Activated gamma-delta T cell treated with anti-CD3 and anti-CD28 coated beads, Interleukin-2, amount 50 U/mL, for 16 hours (primary cell): ENCODE results near the gene ARL15.
A peak's percentile ranks its signal among the peaks of the same experiment; 100 is the strongest.

Source experiments
- DNase-seq: peaks from one replicate; pipeline ENCODE4 v3.0.0-alpha.2; 2020; ENCODE audit warnings: low read depth

The ARL15 gene

GRCh38 chr5:54243483-54244080 lies 66.8 kb downstream of the ARL15 start:
- DNase-seq = no peak

DNA sequence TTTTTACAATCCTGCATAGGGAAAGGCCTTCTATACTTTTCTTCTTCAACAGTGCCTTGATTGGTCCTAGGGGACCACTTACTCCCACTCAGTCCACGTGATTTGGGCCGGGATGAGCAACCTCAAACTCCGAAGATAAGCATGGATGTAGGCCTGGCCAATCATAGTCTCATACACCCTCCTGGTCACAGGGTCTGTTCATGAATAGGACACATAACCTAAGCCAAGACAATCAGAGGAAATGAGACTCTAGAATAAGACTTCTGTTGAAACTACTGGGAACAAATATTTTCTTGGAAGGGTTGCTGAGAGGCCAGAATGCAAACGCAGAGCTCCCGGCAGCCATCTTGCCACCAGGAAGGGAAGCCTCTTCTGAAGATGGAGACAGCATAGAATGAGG lies 68.1 kb downstream of the ARL15 start:
- no peak for DNase-seq

DNA sequence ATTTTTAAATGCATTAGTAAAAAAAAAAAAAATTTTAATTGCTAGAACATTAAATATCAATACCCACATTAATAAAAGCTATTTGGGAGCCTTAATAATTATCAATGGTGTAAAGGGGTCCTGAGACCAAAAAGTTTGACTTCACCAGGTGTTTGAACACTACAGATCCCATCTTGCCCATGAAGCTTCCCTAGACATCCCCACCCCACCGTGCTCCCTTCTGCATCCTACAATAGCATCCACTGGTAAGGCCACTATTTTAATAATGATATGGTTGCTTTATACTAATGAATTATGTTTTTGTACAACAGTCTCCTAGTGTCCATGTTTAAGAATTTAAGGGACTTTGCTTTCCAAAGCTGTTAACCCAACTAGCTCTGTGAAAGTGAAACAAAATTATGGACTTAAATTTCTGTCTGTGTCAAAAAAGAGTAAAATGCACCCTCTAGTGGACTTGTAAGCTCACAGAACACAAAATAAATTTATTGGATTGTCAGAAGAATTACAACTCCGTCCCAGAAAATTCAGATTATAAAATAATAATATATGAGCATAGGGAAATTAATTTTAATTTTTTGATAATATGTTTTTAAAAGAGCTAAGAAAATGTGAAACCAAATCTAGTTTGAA lies 76.0 kb downstream of the ARL15 start:
- no peak for DNase-seq

- DNase-seq = no peak
Measured at GRCh38 chr5:54230936-54231685, 79.3 kb downstream of the ARL15 start.

DNA sequence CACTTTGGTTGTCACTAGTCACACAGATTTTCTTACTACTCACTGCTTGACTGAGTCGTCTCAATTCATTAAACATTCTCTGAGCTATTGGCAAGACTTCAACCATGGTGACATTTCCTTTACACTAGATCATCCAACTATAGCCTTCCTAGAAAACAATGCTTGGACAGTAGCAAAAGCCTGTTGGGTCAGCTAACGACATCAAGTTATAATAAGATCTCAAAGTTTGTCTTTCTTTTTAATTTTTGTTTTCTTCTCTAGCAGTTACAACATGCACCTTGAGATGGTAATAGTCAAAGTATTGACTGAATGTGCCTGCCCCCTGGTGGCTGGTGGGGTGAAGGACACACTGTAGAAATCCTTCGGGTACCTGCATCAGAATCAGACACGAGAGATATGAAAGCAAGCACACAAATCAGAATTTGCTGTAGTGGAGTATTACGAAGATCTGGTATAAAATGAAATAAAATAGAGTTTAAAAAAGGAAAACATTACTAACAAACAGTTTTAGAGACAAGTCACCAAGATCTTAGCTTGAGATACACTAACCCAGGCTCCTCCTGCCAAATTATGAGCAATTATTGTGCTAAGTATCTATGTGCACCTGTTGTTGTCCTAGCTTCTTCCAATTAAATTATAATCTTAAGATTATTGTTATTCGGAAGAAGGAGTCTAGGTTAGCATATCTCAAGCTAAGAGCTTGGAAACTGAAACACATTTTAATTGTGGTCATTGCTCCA lies 81.2 kb downstream of the ARL15 start:
- peak; percentile 49 for DNase-seq

DNA sequence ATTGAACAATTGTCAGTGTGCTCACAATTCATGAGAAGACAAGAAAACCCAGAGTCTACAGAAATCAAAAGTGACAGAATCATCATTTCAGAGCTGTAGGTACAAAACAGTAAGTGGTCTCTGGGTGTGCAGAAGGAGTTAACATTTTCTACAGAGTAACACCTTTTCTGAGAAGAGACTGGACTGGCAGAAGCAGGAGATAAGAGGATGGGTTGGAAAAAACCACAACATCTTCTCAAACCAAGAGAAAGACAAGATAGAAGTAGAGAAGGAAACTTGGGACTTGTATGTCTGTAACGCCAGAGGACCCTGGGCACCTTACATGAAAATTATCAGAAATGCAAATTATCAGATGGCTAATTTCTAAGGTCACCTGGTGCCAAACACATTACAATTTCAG lies 82.6 kb downstream of the ARL15 start:
- DNase-seq = no peak

GRCh38 chr5:54227109-54227508 lies 83.3 kb downstream of the ARL15 start:
- no peak for DNase-seq

- DNase-seq = no peak
Measured at GRCh38 chr5:54226215-54226614, 84.2 kb downstream of the ARL15 start.

DNA sequence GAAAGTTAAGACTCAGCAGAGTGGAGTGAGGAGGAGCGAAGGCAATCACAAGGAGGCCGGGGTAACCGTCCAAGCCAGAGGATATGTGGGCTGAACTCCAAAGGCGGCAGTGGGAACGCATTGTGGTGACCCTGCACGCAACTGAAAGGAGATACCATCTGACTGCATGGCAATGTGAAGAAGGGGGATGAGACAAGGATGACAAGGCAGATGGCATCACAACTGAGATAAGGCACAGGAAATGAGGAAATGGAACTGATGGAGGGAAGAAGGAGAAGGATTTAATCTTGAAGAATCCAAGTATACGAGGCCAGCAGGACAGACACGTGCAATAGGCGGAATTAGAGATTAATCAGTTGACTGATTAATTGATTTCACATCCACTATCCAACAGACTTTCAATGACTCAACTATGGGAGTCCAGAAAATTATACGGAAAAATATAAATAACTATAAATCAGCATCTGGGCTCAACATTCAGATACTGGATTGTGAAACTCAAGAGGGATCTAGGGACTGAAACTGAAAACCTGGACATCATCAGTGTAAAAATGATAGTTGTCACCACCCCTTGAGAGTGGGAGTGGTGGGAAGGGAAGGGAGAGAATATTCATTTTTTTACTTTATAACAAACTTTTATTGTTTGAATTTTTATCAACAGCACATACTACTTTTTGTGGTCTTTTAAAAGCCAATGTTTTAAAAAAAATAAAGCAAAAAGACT lies 86.1 kb downstream of the ARL15 start:
- DNase-seq = no peak

DNA sequence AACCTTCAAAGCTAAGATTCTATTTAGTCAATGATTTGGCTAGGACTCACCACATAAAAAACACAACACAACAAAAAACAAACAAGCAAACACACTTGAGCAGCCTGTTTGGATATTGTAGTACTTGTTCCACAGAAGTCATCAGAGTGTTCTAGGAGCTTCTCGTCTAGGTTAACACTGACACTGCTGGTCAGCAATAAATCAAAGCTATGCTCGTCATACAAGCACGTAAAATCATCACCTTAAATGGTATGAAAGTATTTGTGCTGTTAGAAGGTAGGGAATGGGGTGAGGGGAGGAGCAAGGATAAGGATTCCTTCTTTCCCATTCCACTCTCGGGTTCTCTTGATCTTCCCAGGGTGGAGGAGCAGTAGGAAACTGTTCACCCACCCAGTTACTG lies 88.0 kb downstream of the ARL15 start:
- DNase-seq = no peak

- DNase-seq = no peak
Measured at GRCh38 chr5:54221135-54221534, 89.2 kb downstream of the ARL15 start.

DNA sequence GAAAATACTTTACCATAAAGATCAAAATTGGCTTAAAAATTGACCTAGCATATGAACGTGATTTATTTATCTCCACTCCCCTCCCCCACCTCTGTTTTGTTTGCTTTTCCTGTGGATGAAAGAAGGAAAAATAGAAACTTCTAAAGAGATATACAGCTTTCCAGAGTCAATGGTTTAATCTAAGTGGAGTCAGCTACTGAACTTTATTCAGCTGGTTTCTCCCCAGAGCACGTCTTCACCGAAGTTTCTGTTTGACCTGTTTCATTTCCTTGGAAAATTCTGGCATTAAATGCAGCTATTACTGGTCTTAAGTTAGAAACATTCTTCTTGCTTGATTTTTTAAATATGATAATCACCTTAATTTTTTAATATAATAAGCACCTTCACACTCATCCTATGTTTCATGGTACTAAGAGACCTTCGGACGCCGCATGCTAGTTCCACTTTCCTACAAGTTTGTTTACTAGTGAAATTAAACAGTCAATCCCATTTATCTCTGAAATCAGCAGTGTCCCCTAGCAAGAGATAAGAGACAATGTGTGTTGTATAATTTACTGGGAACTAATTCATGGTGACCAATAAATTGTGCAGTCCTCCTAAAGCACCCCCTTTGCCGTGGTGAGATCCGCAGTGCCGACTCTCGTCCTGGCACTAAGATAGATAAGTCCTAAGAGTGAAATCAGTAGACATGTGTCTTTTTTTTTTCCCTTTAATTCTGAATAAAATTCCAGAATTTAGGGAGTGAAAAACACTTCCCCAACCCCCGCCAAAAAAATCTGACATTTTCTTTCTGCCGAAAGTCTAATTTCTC lies 89.9 kb downstream of the ARL15 start:
- DNase-seq = no peak

GRCh38 chr5:54217826-54218503 lies 92.4 kb downstream of the ARL15 start:
- peak; percentile 0 for DNase-seq

DNA sequence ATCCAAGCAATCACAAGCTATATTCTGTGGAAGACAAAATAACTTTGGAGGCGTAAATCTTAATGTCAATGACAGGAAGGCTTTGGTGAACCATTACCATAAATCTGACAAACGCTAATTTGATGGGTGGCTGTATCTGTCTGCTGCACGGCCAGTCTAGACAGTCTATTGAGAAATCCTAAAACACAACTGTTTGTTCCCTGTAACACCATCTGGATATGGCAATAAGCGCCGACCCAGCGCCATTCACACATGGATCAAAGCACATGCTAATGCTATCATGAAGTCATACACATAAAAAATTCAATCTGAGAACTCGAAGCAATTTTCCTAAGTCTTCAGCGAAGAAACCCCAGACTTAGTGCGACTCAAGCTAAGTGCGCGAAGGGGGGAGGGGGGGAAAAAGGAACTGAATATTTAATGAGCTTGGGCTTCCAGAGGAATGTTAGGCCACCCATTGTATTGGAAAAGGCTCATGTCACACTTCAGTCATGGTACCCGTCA lies 95.1 kb downstream of the ARL15 start:
- DNase-seq = no peak

DNA sequence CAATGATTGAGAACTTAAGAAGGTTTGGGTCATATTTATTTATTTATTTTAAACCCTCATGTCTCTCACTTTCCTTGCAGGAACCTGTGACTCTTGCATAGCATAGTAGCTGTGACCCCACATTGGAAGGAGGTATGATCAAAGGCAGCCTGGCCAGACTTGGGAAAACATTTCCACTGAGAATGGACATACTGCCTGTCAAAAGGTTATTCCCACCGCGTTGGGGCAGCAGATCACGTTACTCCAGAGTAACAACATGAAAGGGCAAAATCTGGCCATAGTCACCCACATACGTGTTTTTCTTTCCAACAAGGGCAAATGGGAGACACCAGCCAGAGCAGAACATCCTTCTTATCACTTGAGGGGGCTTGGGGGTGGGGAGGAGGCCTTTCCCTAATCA lies 95.7 kb downstream of the ARL15 start:
- DNase-seq = no peak

- no peak for DNase-seq
Measured at GRCh38 chr5:54212331-54212730, 98.0 kb downstream of the ARL15 start.

DNA sequence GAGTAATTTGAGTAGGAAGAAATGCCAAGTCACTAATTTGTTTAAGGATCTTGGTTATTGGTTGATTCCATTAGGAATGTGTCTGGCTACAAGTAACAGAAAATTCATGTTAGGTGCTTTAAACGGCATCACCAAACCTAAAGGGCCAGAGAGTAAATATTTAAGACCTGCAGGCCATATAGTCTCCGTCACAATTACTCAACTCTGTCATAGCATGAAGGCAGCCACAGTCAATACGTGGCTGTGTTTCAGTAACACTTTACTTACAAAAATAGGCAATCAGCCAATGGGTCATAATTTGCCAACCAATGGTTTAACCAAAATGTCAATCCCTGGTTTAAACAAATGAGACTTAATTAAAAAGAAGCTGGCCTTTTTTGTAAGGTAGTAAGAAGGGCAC lies 98.5 kb downstream of the ARL15 start:
- DNase-seq = no peak

DNA sequence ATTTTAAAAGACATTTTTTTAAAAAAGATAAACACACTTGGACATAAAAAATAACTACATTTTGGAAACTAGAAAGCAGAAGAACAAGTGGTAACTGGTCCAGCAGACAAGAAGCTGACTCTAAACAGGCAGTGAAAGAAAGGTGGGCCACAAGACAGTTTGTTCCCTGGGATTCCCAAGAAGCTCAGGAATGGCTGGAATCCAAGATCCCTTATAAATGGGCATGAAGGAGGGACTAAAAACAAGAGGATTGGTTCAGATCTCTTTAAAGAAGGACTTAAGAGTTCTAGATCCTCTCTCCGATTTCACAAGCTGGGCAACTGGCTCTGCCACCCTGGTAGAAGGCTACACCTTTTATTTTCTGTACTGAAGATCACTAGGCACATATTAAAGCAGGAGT lies 102.8 kb downstream of the ARL15 start:
- no peak for DNase-seq

DNA sequence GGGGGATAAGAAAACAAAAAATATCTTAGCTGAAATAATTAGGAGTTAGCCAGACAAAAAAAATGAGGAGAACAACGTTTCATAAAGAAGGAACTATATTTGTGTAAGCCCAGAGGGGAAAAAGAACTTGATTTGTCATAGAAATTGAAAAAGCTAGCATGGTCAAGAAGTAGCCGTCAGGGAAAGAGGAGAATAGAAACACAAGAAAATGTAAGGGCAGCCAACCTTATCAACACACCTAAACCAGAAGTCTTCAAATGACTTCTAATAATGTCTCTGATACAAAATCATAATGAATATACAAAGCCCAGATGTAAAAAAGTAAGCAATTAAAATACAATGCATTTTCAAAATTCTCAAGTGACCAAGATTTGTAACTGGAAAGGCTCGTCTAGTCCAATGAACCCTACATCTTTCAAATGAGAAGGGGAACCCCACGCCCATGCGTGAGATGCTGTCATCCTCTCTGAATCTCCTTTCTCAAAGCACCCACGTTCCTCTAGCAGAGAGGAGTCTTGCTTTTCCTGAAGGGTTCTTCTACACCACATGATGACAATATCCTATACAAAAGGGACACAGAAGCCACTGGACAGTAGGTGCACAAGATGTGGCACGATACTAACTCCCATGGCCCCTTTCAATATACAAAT lies 103.7 kb downstream of the ARL15 start:
- DNase-seq = no peak

GRCh38 chr5:54205918-54206317 lies 104.5 kb downstream of the ARL15 start:
- DNase-seq = no peak
